OCI-LY3 (cell line): ENCODE results near the gene ST8SIA5.

Source experiments
- EZH2phosphoT487 ChIP-seq: fragments of 200-600 bp; shearing (Covaris generic); IDR thresholded peaks from 2 replicates; pipeline ENCODE4 v1.6.1; 2018; ENCODE audit warnings: antibody characterized with exemption, mixed run types, low read depth
- TF ChIP-seq, protein P1 (sequence below): fragments of 200-600, 300-600 bp; sonication (generic); IDR thresholded peaks from 2 replicates; pipeline ENCODE4 v1.5.1; 2014; ENCODE audit warnings: antibody characterized with exemption, low read length, low read depth

DNA sequence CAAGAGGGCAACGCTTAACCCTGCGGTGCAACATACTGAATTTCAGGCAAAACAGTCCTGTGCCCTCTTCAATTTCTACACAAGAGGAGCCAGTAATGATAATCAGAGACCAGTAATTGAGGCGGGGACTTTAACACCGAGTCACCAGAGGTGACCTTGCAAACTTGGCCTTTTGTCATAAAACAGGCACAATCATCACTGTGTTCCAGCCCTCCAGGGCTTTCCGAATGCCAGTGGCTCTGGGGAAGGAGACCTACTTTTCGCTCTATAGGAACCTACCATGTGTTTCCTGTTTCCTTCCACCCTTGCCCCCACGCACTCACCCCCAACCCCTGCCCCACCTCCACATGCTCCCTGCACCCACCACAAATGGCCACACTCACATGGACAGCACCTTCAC lies 52.7 kb downstream of the ST8SIA5 start:
- TF ChIP-seq, protein P1, sequence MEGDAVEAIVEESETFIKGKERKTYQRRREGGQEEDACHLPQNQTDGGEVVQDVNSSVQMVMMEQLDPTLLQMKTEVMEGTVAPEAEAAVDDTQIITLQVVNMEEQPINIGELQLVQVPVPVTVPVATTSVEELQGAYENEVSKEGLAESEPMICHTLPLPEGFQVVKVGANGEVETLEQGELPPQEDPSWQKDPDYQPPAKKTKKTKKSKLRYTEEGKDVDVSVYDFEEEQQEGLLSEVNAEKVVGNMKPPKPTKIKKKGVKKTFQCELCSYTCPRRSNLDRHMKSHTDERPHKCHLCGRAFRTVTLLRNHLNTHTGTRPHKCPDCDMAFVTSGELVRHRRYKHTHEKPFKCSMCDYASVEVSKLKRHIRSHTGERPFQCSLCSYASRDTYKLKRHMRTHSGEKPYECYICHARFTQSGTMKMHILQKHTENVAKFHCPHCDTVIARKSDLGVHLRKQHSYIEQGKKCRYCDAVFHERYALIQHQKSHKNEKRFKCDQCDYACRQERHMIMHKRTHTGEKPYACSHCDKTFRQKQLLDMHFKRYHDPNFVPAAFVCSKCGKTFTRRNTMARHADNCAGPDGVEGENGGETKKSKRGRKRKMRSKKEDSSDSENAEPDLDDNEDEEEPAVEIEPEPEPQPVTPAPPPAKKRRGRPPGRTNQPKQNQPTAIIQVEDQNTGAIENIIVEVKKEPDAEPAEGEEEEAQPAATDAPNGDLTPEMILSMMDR, result no peak
- TF ChIP-seq EZH2phosphoT487, result no peak
